GM12875 (cell line): ENCODE measurements around the gene SRP9.
"Not testable (repeated sequence)": the region's sequence is repeated elsewhere in the genome, so short reads cannot be mapped to it uniquely, and the experiment has no call there.

ENCODE experiments used
- H3K4me3 ChIP-seq: one replicate; pipeline ENCODE4 v1.5.1; 2011; ENCODE audit warnings: low read depth, low read length, control low read depth
- TF ChIP-seq, protein P1 (sequence below): IDR thresholded peaks from 2 replicates; pipeline ENCODE4 v1.5.1; 2011; ENCODE audit warnings: low read depth, mild to moderate bottlenecking, control low read depth, inconsistent platforms, low read length, moderate library complexity, borderline replicate concordance; ENCODE audit not compliant: insufficient read depth

SRP9 gene

DNA sequence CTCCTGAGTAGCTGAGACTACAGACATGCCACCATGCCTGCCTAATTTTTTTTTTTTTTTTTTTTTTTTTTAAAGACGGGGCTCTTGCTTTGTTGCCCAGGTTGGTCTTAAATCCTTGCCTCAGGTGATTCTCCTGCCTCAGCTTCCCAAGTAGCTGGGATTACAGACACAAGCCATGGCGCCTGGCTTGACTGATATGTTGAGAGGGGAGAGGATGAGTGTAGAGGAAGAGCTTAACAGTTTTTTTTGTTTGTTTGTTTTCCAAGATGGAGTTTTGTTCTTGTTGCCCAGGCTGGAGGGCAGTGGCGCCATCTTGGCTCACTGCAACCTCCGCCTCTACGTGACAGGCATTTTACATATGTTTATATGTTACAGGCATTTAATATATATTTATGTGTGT lies 2.5 kb downstream of the SRP9 start:
- no peak overlapping the region for H3K4me3 ChIP-seq
- TF ChIP-seq, protein P1, sequence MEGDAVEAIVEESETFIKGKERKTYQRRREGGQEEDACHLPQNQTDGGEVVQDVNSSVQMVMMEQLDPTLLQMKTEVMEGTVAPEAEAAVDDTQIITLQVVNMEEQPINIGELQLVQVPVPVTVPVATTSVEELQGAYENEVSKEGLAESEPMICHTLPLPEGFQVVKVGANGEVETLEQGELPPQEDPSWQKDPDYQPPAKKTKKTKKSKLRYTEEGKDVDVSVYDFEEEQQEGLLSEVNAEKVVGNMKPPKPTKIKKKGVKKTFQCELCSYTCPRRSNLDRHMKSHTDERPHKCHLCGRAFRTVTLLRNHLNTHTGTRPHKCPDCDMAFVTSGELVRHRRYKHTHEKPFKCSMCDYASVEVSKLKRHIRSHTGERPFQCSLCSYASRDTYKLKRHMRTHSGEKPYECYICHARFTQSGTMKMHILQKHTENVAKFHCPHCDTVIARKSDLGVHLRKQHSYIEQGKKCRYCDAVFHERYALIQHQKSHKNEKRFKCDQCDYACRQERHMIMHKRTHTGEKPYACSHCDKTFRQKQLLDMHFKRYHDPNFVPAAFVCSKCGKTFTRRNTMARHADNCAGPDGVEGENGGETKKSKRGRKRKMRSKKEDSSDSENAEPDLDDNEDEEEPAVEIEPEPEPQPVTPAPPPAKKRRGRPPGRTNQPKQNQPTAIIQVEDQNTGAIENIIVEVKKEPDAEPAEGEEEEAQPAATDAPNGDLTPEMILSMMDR, result no peak

DNA sequence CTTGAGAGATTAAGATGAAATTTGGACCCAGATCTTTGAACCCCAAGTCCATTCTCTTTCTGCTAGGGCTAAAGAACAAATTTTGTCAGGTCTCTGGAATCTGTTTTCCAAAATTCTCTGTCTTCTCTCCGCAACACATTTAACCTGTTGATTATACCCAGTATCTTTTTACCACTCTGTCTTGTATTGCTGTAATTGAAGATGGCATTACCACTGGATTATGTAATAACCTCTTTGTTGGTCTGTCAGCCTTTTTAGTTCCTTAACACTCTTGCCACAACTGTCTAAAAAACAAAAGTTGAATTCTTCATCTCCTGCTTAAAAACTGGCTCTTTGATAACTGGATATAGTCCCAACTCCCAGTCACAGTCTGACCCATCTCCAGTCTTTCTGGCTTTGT lies 3.0 kb downstream of the SRP9 start:
- TF ChIP-seq, protein P1, result no peak
- H3K4me3 ChIP-seq, result no peak overlapping the region

DNA sequence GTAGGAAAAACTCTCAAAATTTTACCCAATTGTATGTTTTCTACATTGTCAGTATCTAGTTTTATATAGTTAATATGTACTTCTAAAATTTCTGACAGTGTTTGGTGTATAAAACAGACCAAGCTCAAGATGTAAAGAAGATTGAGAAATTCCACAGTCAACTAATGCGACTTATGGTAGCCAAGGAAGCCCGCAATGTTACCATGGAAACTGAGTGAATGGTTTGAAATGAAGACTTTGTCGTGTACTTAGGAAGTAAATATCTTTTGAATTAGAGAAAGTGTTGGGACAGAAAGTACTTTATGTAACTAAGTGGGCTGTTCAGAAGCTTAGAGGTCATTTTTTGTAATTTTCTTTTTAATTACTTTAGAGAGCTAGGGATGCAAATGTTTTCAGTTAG lies 11.5 kb downstream of the SRP9 start:
- not testable (repeated sequence) for H3K4me3 ChIP-seq

DNA sequence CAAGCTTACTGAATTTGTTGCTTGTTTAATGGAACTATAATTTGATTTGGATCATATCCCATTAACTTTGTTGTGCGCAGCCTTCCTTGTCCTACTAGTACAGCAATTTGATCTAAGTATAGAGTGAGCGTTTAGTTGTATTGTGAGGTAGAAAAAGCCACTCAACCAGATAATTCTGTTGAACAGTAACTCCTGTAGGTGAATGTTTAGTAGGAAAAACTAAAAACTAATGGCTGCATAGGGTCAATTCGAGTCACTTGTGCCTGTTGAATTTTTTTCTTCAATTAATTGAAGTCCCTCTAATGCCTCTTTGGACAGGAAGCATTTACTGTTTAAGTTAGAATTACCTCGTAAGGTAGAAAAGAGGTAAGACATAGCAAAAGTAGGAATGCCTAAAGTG lies 17.3 kb downstream of the SRP9 start:
- H3K4me3 ChIP-seq, result no peak overlapping the region
- TF ChIP-seq, protein P1, result no peak

DNA sequence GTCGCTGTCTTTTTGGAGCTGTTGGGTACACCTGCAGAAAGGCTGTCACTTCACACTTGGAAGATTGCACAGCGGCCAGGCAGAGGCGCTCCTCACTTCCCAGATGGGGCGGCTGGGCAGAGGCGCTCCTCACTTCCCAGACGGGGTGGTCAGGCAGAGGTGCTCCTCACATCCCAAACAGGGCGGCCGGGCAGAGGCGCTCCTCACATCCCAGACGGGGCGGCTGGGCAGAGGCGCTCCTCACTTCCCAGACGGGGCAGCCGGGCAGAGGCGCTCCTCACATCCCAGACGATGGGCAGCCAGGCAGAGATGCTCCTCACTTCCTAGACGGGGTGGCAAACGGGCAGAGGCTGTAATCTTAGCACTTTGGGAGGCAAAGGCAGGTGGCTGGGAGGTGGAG lies 18.5 kb downstream of the SRP9 start:
- H3K4me3 ChIP-seq, result not testable (repeated sequence)

DNA sequence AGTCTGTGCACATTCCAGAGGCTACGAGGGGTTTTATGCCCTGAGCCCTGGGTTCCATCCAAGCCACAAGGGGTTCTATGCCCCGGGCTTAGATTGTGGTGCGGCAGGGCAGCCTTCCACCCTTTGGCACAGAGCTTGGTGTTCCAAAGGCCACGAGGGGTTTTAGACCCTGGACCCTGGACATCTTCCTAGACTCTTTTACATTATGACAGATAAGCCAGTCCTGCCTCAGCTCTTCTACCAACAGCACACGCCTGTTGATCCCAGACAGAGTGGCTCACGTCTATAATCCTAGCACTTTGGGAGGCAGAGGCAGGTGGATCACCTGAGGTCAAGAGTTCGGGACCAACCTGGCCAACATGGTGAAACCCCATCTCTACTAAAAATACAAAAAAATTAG lies 23.5 kb downstream of the SRP9 start:
- H3K4me3 ChIP-seq, result not testable (repeated sequence)

DNA sequence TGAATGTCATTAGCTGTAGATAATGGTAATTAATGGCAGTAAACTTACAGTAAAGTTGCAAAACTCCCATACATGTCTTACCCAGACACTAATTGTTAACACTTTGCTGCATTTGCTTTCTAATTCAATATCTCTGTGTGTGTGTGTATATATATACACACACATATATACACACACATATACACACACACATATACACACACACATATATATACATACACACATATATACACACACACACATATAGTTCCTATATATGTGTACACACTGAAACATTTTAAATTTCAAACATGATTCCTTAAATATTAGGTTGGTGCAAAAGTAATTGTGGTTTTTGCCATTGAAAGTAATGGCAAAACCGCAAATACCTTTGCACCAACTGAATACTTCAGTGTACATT lies 28.6 kb downstream of the SRP9 start:
- TF ChIP-seq, protein P1, result no peak

DNA sequence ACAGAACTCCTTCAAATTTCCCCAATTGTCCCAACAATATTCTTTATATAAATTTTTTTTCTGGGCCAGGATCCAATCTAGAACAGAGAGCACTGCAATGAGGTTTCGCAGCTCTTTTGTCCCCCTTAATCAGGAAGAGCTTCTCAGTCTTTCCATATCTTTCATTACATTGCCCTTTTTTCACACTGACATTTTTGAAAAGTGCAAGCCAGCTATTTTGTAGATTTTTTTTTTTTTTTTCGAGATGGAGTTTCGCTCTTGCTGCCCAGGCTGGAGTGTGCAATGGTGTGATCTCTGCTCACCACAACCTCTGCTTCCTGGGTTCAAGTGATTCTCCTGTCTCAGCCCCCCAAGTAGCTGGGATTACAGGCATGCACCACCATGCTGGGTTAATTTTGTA lies 29.1 kb downstream of the SRP9 start:
- not testable (repeated sequence) for H3K4me3 ChIP-seq

More for the DNA sequence above, 28.6 kb downstream of the SRP9 start:
- H3K4me3 ChIP-seq, result no peak overlapping the region

DNA sequence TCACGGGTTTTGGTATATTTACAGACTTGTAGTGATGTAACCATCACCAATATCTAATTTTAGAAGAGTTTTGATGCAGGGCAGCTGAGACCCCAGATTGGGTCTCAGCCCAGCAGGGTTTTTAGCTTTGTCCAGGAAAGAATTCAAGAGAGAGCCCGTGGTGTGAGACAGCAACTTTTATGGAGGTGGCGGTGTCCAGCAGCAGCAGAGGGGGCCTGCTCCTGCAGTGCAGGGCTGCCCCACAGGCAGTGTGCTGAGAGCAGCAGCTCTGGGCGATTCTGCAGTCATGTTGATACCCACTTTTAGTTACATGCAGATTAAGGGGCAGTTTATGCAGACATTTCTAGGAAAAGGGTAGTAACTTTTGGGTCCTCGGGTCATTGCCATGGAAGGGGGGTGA lies 30.5 kb downstream of the SRP9 start:
- no peak overlapping the region for H3K4me3 ChIP-seq
- TF ChIP-seq, protein P1, result no peak
